GM12878 (cell line): ENCODE data around the gene ISG20L2. TPM values are rescaled to one million over a fixed set of nuclear protein-coding genes. Genes with fewer than 3 reads are reported as not detected.

Experiments used
- ATAC-seq: fragments of 200-7000 bp; cut with Tn5 transposase; 3 replicates; pipeline ENCODE4 v1.9.1; 2020; ENCODE audit warnings: mild to moderate bottlenecking, moderate library complexity
- BruUV-seq: library from RNA; stranded (reverse); fragments of 400-500 nt; replicated peaks from 2 replicates; lab custom pipeline; 2021; lab: Mats Ljungman, UMichigan
- CTCF ChIA-PET: fragments of 300-600 bp; sonication (Branson Sonifier 250); formaldehyde crosslinking; extraction: SDS; loops from one replicate; lab custom pipeline; 2021; ENCODE audit warnings: inconsistent platforms; lab: Yijun Ruan, JAX
- POLR2A ChIA-PET: fragments of 350-600 bp; formaldehyde crosslinking; extraction: SDS; loops from one replicate; lab custom pipeline; 2021; ENCODE audit warnings: inconsistent platforms; lab: Charles Lee
- RAD21 ChIA-PET: fragments of 300-600 bp; sonication (Branson Sonifier 250); formaldehyde crosslinking; loops from one replicate; lab custom pipeline; 2023; ENCODE audit warnings: antibody characterized with exemption; ENCODE audit not compliant: unreplicated experiment; lab: Charles Lee
- SMC1A ChIA-PET: fragments of 300-600 bp; sonication (Branson Sonifier 250); formaldehyde crosslinking; loops from one replicate; lab custom pipeline; 2023; ENCODE audit not compliant: unreplicated experiment, uncharacterized antibody; lab: Charles Lee
- DNase-seq: peaks from one replicate; pipeline ENCODE4 v3.0.0-alpha.2; 2011; ENCODE audit warnings: low read depth, low spot score
- FAIRE-seq: peaks from 3 replicates; lab custom pipeline; 2011; peaks lifted over from hg19 to GRCh38; lab: Jason Lieb, UNC
- H2AFZ ChIP-seq: 2 replicates; pipeline ENCODE4 v1.6.0; 2011; ENCODE audit warnings: low read depth, low read length, control low read depth; ENCODE audit not compliant: control insufficient read depth
- H3K27ac ChIP-seq: 2 replicates; pipeline ENCODE4 v1.5.1; 2011; ENCODE audit warnings: control low read depth; ENCODE audit not compliant: control insufficient read depth, insufficient read depth
- H3K27me3 ChIP-seq, 2 experiments: replicated peaks in 1 of 2; 2 replicates each; pipeline versions ENCODE4 v1.6.0 to v1.6.1; 2011; ENCODE audit warnings: low read length in 1 of 2; ENCODE audit not compliant: control insufficient read depth in 2 of 2, insufficient read depth in 2 of 2
- H3K36me3 ChIP-seq, 2 experiments: 2 replicates each; pipeline ENCODE4 v1.5.1; 2011; ENCODE audit warnings: low read length in 1 of 2; ENCODE audit not compliant: control insufficient read depth in 2 of 2, insufficient read depth in 2 of 2
- H3K4me1 ChIP-seq: 2 replicates; pipeline ENCODE4 v1.6.1; 2011; ENCODE audit warnings: mild to moderate bottlenecking, low read length, moderate library complexity, mixed read lengths; ENCODE audit not compliant: control insufficient read depth, insufficient read depth
- H3K4me2 ChIP-seq: 2 replicates; pipeline ENCODE4 v1.6.0; 2011; ENCODE audit warnings: control low read depth; ENCODE audit not compliant: control insufficient read depth, insufficient read depth
- H3K4me3 ChIP-seq: fragments of 200-600 bp; sonication (generic); 2 replicates; pipeline ENCODE4 v1.5.1; 2016
- H3K79me2 ChIP-seq: 2 replicates; pipeline ENCODE4 v1.6.0; 2011; ENCODE audit warnings: low read length; ENCODE audit not compliant: control insufficient read depth, insufficient read depth
- H3K9ac ChIP-seq: 2 replicates; pipeline ENCODE4 v1.8.0; 2011; ENCODE audit warnings: low read length, control low read depth, mixed read lengths; ENCODE audit not compliant: control insufficient read depth, insufficient read depth
- H3K9me3 ChIP-seq: replicated peaks from 3 replicates; pipeline ENCODE4 v1.5.1; 2011; ENCODE audit warnings: mild to moderate bottlenecking, low read length; ENCODE audit not compliant: control insufficient read depth, insufficient read depth
- H4K20me1 ChIP-seq: 2 replicates; pipeline ENCODE4 v1.6.0; 2011; ENCODE audit not compliant: control insufficient read depth, insufficient read depth
- BRCA1 ChIP-seq: IDR thresholded peaks from 2 replicates; pipeline ENCODE4 v1.6.1; 2011; ENCODE audit warnings: low read depth, low read length, improper control_type of control experiment
- FOXM1 ChIP-seq: IDR thresholded peaks from 2 replicates; pipeline ENCODE4 v1.6.1; 2012; ENCODE audit warnings: low read depth, mild to moderate bottlenecking, inconsistent platforms, low read length, moderate library complexity
- HDGF ChIP-seq: fragments of 450-650 bp; IDR thresholded peaks from 2 replicates; pipeline ENCODE4 v1.6.1; 2016; ENCODE audit warnings: antibody characterized with exemption
- MYB ChIP-seq: fragments of 150-350 bp; IDR thresholded peaks from 2 replicates; pipeline ENCODE4 v1.6.1; 2014; ENCODE audit warnings: mild to moderate bottlenecking, low read depth, low read length, borderline replicate concordance
- NBN ChIP-seq: fragments of 450-650 bp; IDR thresholded peaks from 2 replicates; pipeline ENCODE4 v1.6.1; 2016
- PML ChIP-seq: IDR thresholded peaks from 2 replicates; pipeline ENCODE4 v1.6.1; 2012; ENCODE audit warnings: low read length, inconsistent platforms
- RAD21 ChIP-seq: IDR thresholded peaks from 2 replicates; pipeline ENCODE4 v1.6.1; 2011; ENCODE audit warnings: mild to moderate bottlenecking, low read depth, low read length, moderate library complexity; ENCODE audit not compliant: insufficient read depth
- RB1 ChIP-seq: fragments of 450-650 bp; formaldehyde crosslinking; IDR thresholded peaks from 2 replicates; pipeline ENCODE4 v1.6.1; 2017; ENCODE audit warnings: mild to moderate bottlenecking, borderline replicate concordance
- SIX5 ChIP-seq: IDR thresholded peaks from 2 replicates; pipeline ENCODE4 v1.6.1; 2011; ENCODE audit warnings: mild to moderate bottlenecking, low read depth, low read length, moderate library complexity; ENCODE audit not compliant: severe bottlenecking
- SMC3 ChIP-seq: IDR thresholded peaks from 2 replicates; pipeline ENCODE4 v1.6.1; 2011; ENCODE audit warnings: low read length, improper control_type of control experiment, borderline replicate concordance
- ZNF384 ChIP-seq: IDR thresholded peaks from 2 replicates; pipeline ENCODE4 v1.6.1; 2012; ENCODE audit warnings: low read depth, mild to moderate bottlenecking, low read length, improper control_type of control experiment, borderline replicate concordance
- WGBS: methylation state at CpG from one replicate; pipeline ENCODE4 v1.1.6; 2016; ENCODE audit warnings: low lambda C conversion rate; ENCODE audit not compliant: insufficient replicate concordance, insufficient coverage; ENCODE audit errors: missing lambda C conversion rate; 5-methylcytosine and 5-hydroxymethylcytosine counted together
- in situ Hi-C: fragments of 300-500 bp; cut with MboI; formaldehyde crosslinking; loops from 9 replicates; pipeline ENCODE4 v1.14.3; 2018; ENCODE audit warnings: mixed read lengths
- intact Hi-C: fragments of 100-400 bp; cut with micrococcal nuclease; formaldehyde crosslinking; loops from one replicate; pipeline ENCODE4 v1.14.2; 2022; ENCODE audit not compliant: unreplicated experiment
- polyA plus RNA-seq, 11 experiments: library from polyadenylated mRNA; depleted of rRNA in 4 of 11; unstranded in 6 of 11; stranded (reverse) in 5 of 11; fragments of >200 nt; fragmentation: Nextera tagmentation in 4 of 11; fragmentation: Illumina TruSeq in 1 of 11; extraction: Ambion mirVana in 4 of 11; extraction: Trizol in 1 of 11; gene quantifications; 1 replicate in 1 of 11; 2 replicates in 10 of 11; pipeline versions ENCODE4 v1.2.1 to v1.2.3, GENCODE V29; 2011 to 2016; ENCODE audit warnings: inconsistent platforms in 2 of 11, missing spikeins in 2 of 11, low read depth in 1 of 11
- total RNA-seq, 4 experiments: library from RNA; depleted of rRNA in 3 of 4; stranded (reverse); fragments of >200 nt in 3 of 4; fragmentation: Illumina TruSeq in 1 of 4; extraction: Trizol in 1 of 4; gene quantifications; 2 replicates each; pipeline versions ENCODE4 v1.2.1 to v1.2.3, GENCODE V29; 2013 to 2021
- TF ChIP-seq, protein P1 (sequence below): fragments of 450-650 bp; IDR thresholded peaks from 2 replicates; pipeline ENCODE4 v1.6.1; 2018; ENCODE audit warnings: mild to moderate bottlenecking, low read depth, moderate library complexity; ENCODE audit not compliant: partially characterized antibody
- TF ChIP-seq, protein P2 (sequence below): fragments of 450-650 bp; IDR thresholded peaks from 2 replicates; pipeline ENCODE4 v1.6.1; 2016; ENCODE audit warnings: mild to moderate bottlenecking
- TF ChIP-seq, protein P3 (sequence below): fragments of 450-650 bp; formaldehyde crosslinking; IDR thresholded peaks from 2 replicates; pipeline ENCODE4 v1.4.0; 2020; ENCODE audit warnings: mild to moderate bottlenecking, moderate library complexity
- TF ChIP-seq, protein P4 (sequence below): fragments of 450-650 bp; IDR thresholded peaks from 2 replicates; pipeline ENCODE4 v1.6.1; 2017; ENCODE audit warnings: mild to moderate bottlenecking

The ISG20L2 gene
- total and polyA plus RNA-seq, 10 of the 15 experiments (the other 5 are each of a cell fraction or from before 2014, with no cell fraction given): 16.4 to 111 (median 48.0) TPM

DNA sequence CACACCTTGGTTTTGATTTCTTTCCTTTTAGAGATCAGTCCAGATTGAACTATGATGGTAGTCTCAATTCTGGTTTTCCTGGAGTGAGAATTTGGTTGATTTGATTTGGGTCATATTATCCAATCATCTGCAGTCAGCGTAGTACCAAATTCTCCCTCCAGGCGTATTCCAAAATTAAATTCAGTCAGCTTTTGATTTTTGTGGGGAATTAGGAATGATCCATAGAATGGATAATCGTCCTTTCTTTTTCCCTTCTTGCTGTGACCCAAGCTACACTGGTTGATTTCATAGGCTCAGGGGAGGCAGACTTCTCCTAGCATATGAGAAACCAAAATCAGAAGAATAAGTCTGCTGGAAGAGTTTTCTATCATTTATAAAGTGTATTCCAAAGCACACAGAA lies 43.7 kb upstream of the ISG20L2 start:
- H2AFZ ChIP-seq: no peak overlapping the region
- no peaks in the 10 kb centered on the region for H3K27me3 ChIP-seq
- RAD21 ChIA-PET: interaction anchor here (1.4 to 1.9 kb wide), 2 partner anchors 44 to 46 kb away, joined by 5 to 9 read pairs; partner anchors contain the start of gene METTL25B
- in situ Hi-C loops: no loop called here
- POLR2A ChIA-PET: interaction anchor here (1.0 to 6.9 kb wide), 3 partner anchors 9 to 232 kb away, joined by 3 to 71 read pairs (median 5); partner anchors contain the start of genes ISG20L2 and METTL25B
- H3K4me1 ChIP-seq: no peaks in the 10 kb centered on the region
- H3K9me3 ChIP-seq: no peaks in the 10 kb centered on the region
- WGBS: 80% methylated on average over 3 of the region's 3 CpGs
- FAIRE-seq (no peak), DNase-seq (no peak), ATAC-seq (no peak)
- H3K79me2 ChIP-seq: peaks cover 83% of the 10 kb centered on the region
- BruUV-seq: no TSS peak
- peak overlapping the region; percentile 42; the same call in 1 of the 2 replicates for H3K4me3 ChIP-seq
- H4K20me1 ChIP-seq: no peaks in the 10 kb centered on the region
- CTCF ChIA-PET: interaction anchor here (0.9 to 9.6 kb wide), 17 partner anchors 9 to 145 kb away, joined by 3 to 152 read pairs (median 6); partner anchors contain the start of genes INSRR, ISG20L2, METTL25B and NTRK1
- H3K27ac ChIP-seq: no peak overlapping the region
- H3K9ac ChIP-seq: no peak overlapping the region
- H3K4me2 ChIP-seq: peak overlapping the region; percentile 28
- peaks cover 0 to 13% of the 10 kb centered on the region in 2 experiments; a peak in 2 of 4 replicates for H3K36me3 ChIP-seq
- SMC1A ChIA-PET: interaction anchor here (0.8 to 11.8 kb wide), 11 partner anchors 13 to 118 kb away, joined by 3 to 108 read pairs (median 4); partner anchors contain the start of genes ISG20L2, METTL25B and MRPL24
- TF ChIP-seq FOXM1 (no peak), PML (no peak), SIX5 (no peak), ZNF384 (no peak), BRCA1 (no peak), MYB (no peak), SMC3 (no peak), RAD21 (no peak), RB1 (no peak), NBN (no peak), HDGF (no peak)
- TF ChIP-seq, protein P1, sequence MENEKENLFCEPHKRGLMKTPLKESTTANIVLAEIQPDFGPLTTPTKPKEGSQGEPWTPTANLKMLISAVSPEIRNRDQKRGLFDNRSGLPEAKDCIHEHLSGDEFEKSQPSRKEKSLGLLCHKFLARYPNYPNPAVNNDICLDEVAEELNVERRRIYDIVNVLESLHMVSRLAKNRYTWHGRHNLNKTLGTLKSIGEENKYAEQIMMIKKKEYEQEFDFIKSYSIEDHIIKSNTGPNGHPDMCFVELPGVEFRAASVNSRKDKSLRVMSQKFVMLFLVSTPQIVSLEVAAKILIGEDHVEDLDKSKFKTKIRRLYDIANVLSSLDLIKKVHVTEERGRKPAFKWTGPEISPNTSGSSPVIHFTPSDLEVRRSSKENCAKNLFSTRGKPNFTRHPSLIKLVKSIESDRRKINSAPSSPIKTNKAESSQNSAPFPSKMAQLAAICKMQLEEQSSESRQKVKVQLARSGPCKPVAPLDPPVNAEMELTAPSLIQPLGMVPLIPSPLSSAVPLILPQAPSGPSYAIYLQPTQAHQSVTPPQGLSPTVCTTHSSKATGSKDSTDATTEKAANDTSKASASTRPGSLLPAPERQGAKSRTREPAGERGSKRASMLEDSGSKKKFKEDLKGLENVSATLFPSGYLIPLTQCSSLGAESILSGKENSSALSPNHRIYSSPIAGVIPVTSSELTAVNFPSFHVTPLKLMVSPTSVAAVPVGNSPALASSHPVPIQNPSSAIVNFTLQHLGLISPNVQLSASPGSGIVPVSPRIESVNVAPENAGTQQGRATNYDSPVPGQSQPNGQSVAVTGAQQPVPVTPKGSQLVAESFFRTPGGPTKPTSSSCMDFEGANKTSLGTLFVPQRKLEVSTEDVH: no peak
- TF ChIP-seq, protein P2, sequence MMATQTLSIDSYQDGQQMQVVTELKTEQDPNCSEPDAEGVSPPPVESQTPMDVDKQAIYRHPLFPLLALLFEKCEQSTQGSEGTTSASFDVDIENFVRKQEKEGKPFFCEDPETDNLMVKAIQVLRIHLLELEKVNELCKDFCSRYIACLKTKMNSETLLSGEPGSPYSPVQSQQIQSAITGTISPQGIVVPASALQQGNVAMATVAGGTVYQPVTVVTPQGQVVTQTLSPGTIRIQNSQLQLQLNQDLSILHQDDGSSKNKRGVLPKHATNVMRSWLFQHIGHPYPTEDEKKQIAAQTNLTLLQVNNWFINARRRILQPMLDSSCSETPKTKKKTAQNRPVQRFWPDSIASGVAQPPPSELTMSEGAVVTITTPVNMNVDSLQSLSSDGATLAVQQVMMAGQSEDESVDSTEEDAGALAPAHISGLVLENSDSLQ: no peak
- TF ChIP-seq, protein P3, sequence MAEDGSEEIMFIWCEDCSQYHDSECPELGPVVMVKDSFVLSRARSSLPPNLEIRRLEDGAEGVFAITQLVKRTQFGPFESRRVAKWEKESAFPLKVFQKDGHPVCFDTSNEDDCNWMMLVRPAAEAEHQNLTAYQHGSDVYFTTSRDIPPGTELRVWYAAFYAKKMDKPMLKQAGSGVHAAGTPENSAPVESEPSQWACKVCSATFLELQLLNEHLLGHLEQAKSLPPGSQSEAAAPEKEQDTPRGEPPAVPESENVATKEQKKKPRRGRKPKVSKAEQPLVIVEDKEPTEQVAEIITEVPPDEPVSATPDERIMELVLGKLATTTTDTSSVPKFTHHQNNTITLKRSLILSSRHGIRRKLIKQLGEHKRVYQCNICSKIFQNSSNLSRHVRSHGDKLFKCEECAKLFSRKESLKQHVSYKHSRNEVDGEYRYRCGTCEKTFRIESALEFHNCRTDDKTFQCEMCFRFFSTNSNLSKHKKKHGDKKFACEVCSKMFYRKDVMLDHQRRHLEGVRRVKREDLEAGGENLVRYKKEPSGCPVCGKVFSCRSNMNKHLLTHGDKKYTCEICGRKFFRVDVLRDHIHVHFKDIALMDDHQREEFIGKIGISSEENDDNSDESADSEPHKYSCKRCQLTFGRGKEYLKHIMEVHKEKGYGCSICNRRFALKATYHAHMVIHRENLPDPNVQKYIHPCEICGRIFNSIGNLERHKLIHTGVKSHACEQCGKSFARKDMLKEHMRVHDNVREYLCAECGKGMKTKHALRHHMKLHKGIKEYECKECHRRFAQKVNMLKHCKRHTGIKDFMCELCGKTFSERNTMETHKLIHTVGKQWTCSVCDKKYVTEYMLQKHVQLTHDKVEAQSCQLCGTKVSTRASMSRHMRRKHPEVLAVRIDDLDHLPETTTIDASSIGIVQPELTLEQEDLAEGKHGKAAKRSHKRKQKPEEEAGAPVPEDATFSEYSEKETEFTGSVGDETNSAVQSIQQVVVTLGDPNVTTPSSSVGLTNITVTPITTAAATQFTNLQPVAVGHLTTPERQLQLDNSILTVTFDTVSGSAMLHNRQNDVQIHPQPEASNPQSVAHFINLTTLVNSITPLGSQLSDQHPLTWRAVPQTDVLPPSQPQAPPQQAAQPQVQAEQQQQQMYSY (CRISPR knock-in tag): no peak
- TF ChIP-seq, protein P4, sequence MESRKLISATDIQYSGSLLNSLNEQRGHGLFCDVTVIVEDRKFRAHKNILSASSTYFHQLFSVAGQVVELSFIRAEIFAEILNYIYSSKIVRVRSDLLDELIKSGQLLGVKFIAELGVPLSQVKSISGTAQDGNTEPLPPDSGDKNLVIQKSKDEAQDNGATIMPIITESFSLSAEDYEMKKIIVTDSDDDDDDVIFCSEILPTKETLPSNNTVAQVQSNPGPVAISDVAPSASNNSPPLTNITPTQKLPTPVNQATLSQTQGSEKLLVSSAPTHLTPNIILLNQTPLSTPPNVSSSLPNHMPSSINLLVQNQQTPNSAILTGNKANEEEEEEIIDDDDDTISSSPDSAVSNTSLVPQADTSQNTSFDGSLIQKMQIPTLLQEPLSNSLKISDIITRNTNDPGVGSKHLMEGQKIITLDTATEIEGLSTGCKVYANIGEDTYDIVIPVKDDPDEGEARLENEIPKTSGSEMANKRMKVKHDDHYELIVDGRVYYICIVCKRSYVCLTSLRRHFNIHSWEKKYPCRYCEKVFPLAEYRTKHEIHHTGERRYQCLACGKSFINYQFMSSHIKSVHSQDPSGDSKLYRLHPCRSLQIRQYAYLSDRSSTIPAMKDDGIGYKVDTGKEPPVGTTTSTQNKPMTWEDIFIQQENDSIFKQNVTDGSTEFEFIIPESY: no peak
- intact Hi-C loops: no loop called here
